ENCODE measurements around the gene PRTN3.
A peak's percentile ranks its signal among the peaks of the same experiment; 100 is the strongest.

The PRTN3 gene

DNA sequence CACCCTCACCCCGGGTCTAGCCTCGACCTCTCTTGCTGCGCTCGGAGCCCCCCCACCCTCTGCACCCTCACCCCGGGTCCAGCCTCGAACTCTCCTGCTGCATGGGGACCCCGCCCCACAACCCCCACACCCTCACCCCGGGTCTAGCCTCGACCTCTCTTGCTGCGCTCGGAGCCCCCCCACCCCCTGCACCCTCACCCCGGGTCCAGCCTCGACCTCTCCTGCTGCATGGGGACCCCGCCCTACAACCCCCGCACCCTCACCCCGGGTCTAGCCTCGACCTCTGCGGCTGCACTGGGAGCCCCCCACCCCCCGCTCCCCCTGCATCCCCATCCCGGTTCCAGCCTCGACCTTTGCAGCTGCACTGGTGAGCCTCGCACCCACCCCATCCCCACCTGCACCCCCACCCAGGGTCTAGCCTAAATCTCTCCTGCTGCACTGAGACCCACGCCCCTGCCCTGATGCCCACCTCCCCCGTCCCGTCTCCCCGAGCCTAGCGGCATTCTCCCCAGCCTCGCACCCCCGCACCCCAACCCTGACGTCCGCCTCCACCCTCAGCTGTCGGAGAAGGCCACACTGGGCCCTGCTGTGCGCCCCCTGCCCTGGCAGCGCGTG is 20.4 kb downstream of the PRTN3 start:
- H3K27ac ChIP-seq: no peak overlapping the region
- no peak for DNase-seq (ENCODE audit: low read depth, low spot score)

DNA sequence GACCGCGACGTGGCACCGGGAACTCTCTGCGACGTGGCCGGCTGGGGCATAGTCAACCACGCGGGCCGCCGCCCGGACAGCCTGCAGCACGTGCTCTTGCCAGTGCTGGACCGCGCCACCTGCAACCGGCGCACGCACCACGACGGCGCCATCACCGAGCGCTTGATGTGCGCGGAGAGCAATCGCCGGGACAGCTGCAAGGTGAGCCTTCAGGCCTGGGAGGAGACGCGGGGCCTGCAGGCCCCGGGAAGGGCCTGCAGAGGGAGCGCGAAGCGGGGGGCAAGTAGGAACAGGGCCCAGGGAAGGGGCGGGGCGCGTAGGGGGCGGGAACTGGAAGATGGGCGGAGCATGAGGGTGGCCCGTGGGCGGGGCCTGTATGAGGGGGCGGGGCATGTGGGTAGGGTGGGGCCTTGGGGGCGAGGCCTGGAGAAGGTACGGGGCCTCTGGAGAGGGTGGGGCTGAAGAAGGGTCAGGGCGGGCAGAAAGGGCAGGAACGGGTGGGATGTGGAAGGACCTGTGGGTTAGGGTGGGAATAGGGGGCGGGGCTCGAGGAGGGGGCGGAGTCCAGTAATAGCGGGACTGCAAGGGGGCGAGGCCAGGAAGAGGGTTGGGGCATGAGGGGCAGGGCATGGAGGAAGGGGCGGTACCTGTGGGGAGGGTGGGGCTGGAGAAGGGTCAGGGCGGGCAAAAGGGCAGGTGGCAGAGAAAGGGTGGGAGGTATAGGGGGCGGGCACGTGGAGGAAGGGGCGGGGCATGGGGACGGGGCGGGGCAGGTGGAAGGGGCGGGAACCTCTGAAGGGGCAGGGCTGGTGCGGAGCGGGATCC is 21.2 kb downstream of the PRTN3 start:
- H3K27ac ChIP-seq: no peak overlapping the region
- DNase-seq (ENCODE audit: low read depth, low spot score): no peak

- DNase-seq (ENCODE audit: low read depth, low spot score): no peak
- no peak overlapping the region for H3K27ac ChIP-seq
These were observed 21.9 kb downstream of the PRTN3 start for GRCh38 chr19:862581-863314.

DNA sequence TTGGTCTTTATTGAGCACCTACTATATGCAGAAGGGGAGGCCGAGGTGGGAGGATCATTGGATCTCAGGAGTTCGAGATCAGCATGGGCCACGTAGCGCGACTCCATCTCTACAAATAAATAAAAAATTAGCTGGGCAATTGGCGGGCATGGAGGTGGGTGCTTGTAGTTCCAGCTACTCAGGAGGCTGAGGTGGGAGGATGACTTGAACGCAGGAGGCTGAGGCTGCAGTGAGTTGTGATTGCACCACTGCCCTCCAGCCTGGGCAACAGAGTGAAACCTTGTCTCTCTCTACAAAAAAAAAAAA is 22.5 kb downstream of the PRTN3 start:
- DNase-seq (ENCODE audit: low read depth, low spot score): no peak
- no peak overlapping the region for H3K27ac ChIP-seq

GRCh38 chr19:866769-867300 is 26.0 kb downstream of the PRTN3 start:
- no peak overlapping the region for H3K27ac ChIP-seq
- no peak for DNase-seq (ENCODE audit: low read depth, low spot score)

GRCh38 chr19:867301-867793 is 26.5 kb downstream of the PRTN3 start:
- DNase-seq (ENCODE audit: low read depth, low spot score): no peak
- H3K27ac ChIP-seq: no peak overlapping the region

- no peak overlapping the region for H3K27ac ChIP-seq
- DNase-seq (ENCODE audit: low read depth, low spot score): no peak
These were observed 27.2 kb downstream of the PRTN3 start for GRCh38 chr19:867855-868457.

DNA sequence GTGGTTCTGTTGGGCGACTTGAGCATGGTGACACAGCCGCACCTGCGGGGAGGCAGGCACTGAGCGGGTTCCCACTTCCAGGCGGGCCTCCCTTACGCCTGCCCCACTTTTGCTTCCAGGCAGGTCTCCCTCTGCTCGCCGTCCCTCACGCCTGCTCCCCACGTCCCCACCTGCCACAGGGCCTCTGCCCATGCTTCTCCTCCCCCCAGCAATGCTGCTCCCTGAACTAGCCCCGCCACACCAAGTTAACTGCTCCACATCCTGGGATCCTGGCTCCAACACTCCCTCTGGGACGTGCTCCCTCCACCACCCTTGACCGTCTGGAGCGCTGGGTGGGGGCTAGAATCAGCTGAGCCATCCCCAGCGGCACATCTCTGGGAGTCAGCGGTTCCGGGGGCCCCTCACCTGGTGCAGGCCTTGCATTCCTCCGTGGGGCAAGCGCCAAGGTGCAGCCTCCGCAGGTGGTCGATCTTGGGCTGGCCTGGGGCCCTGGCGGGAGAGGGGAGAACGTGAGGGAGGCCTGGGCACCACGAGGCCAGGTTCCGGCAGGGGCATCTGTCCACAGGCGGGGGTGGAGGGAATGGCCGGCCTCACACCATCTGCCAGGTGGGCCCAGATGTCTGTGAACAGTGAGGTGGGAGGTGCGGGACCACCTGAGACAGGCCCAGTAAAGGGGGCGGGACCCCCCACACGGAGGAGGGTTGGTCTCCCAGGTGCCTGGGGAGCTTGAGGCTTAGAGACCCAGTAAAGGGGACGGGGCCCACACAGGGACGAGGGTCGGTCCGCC is 27.9 kb downstream of the PRTN3 start:
- DNase-seq (ENCODE audit: low read depth, low spot score): no peak
- peak overlapping the region; percentile 46 for H3K27ac ChIP-seq

DNA sequence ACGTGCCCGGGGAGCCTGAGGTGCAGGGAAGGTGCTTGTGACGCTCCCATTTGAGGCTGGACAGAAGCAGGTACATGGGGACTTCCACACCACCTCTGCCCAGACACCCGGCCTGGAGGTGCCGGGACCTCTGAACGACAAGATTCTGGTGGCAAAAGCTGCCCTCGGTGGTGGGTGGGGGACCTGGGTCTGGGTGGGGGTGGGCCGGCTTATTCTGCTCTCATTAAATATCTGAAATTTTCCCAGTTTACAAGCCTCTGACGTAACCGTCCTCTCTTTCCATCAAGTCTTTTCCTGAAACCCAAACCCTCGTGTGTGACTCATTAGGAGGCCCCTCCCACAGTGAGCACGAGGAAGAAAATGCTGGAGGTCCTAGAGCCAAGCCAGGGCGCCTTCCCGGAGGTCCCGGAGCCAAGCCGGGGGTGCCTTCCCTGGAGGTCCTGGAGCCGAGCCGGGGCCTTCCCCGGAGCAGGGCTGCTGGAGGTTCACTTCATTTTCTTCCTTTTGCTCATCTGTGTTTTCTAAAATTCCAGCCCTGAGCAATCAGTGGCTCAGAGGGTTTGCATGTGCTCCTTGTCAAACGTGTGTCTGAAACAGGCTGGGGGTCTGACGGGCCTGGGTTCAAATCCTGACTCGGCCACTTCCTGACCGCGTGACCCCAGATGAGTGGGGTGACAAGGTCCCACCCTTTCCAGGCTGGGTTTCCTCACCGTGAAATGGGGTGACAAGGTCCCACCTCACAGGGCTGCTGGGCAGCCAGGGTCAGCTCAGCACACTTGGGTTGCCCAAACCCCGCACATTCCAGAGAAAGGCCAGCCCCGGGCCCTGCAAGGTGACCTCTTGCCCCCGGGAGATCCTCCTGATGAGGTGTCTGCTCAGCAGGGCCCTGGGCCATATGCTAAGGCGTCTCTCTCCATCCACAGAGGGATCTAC is 28.7 kb downstream of the PRTN3 start:
- H3K27ac ChIP-seq: peak overlapping the region; percentile 46
- DNase-seq (ENCODE audit: low read depth, low spot score): peak; percentile 20

DNA sequence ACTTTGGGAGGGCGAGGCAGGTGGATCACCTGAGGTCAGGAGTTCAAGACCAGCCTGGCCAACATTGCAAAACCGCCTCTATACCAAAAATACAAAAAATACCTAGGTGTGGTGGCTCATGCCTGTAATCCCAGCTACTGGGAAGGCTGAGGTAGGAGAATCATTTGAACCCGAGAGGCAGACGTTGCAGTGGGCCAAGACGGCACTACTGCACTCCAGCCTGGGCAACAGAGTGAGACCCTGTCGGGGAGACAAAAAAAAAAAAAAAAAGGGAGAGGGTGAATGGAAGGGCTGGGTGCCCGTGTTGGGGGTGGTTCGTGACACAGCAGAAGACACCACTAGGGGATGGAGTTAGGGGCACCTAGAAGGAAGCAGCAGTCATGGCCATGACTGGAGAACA is 29.5 kb downstream of the PRTN3 start:
- H3K27ac ChIP-seq: no peak overlapping the region
- no peak for DNase-seq (ENCODE audit: low read depth, low spot score)

GRCh38 chr19:870963-871401 is 30.2 kb downstream of the PRTN3 start:
- no peak for DNase-seq (ENCODE audit: low read depth, low spot score)
- no peak overlapping the region for H3K27ac ChIP-seq

DNA sequence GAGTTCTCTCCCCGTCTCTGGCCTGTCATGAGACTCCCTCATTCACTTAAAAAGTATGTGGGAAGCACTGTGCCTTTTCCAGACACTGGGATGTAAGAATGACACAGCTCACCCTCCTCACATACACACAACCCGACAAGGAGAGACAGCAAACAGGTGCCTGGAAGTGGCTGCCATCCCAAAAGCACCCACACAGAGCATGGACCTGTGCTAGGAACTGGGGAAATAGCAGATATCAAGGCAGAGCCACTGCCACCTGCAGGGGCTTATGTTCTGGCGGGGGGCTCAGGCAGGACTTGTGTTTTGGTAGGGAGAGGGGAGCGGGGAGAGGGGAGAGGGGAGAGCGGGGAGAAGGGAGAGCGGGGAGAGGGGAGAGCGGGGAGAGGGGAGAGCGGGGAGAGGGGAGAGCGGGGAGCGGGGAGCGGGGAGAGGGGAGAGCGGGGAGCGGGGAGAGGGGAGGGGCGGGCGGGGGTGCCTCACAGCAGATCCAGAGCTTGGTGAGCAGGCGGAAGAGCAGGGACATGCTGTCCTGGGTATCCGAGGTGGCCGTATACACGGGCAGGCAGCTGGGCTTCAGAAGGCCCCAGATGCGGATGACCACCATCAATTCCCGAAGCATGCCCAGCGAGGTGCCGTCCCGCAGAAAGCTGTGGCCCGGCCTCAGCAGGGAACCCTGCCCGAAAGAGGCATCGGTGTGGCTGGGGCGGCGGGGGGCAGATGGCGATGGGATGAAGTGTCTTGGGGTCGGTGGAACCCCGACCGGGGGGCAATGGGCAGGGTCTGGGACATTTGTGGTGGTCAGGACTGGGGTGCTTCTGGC is 30.9 kb downstream of the PRTN3 start:
- peak overlapping the region; percentile 62 for H3K27ac ChIP-seq
- DNase-seq (ENCODE audit: low read depth, low spot score): no peak

DNA sequence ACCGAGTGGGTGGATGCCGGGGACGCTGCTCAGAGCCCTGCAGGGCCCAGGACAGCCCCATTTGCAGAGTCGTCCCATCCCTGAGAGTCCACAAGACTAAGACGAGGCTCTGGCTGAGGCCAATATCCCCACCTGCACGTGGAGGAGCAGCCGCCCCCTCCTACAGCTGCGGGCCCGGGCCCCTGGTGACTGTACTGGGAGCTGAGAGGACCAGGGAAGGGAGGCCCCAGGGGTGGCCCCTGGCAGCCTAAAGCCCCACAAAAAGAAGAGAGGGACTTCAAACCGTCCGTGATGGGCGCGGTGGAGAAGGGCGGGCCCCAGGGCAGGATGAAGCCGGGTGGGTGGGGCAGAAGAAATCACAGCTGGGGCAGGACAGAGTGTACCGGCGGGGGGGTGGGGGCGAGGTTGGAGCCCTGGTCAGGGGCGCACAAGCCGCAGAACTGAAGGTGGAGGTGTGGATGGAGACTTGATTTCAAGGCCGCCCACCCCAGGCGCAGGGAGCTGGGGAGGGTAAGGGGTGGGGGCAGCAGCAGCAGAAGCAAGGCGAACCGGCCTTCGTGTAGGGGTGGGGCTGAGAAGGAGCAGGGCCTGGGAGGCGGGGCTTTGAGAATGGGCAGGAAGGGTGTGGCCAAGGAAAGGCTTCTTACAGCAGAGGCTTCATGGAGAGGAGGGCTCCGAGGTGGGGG is 31.6 kb downstream of the PRTN3 start:
- peak overlapping the region; percentile 62 for H3K27ac ChIP-seq
- no peak for DNase-seq (ENCODE audit: low read depth, low spot score)

GRCh38 chr19:873084-873483 is 32.3 kb downstream of the PRTN3 start:
- H3K27ac ChIP-seq: no peak overlapping the region
- no peak for DNase-seq (ENCODE audit: low read depth, low spot score)

- H3K27ac ChIP-seq: no peak overlapping the region
- DNase-seq (ENCODE audit: low read depth, low spot score): no peak
These were observed 32.8 kb downstream of the PRTN3 start for GRCh38 chr19:873561-874041.

DNA sequence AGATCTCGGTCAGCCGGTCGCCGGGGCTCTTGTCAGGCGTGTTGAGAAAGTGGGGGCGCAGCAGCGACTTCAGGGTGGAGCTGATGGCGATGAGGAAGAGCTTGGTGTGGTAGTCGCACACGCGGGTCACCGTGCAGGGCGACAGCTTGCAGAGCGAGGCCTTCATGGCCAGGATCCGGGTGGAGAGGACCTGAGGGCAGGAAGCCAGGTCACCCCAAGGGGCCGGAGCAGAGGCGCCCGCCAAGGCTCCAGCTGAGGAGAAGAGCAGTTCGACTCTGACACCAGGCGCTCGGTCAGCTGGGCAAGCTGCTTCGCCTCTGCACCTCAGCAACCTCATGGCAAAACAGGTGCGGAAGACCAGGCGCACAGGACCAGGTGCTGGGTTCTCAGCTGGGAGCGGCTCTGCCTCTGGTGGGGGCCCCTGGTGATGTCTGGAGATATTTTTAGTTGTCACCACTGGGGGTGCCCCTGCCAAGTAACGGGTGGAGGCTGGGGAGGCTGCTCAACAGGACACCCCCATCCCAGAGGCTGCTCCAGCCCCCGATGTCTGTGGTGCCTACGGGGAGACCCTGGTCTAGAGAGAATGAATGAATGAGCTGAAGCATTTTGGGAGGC is 34.6 kb downstream of the PRTN3 start:
- H3K27ac ChIP-seq: no peak overlapping the region
- DNase-seq (ENCODE audit: low read depth, low spot score): no peak

DNA sequence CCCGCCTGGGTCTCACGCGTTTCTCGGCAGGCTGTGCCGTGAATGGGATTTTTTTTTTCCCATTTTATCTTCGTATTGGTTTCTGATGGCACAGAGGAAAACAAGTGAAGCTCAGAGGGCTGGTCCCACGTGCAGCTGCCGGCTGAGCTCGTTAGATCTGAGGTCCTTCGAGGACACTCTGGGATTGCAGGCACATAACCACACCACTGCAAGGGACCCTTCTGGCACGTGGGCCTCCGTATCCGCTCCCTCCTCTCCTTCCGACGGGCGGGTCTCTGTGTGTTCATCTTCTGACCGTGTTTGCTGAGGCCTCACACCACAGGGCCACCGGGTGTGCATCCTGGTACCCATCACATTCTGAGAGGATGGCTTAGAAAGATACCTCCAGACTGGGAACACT is 35.3 kb downstream of the PRTN3 start:
- H3K27ac ChIP-seq: no peak overlapping the region
- DNase-seq (ENCODE audit: low read depth, low spot score): no peak

Measured in epithelial cell of prostate (primary cell).